H1 (cell line): ENCODE data around the gene PIK3R1. TPM values are rescaled to one million over a fixed set of nuclear protein-coding genes. Genes with fewer than 3 reads are reported as not detected.

ENCODE experiments used
- CTCF ChIA-PET: fragments of 300-600 bp; sonication (Branson Sonifier 250); formaldehyde crosslinking; loops from one replicate; lab custom pipeline; 2021; ENCODE audit not compliant: partially characterized antibody; lab: Charles Lee
- POLR2A ChIA-PET: fragments of 300-600 bp; sonication (Branson Sonifier 250); formaldehyde crosslinking; loops from one replicate; lab custom pipeline; 2021; ENCODE audit warnings: inconsistent platforms; ENCODE audit not compliant: partially characterized antibody; lab: Charles Lee
- DNase-seq, 2 experiments: peaks; one replicate each; pipeline versions ENCODE4 v3.0.0 to v3.0.0-alpha.2; 2010 to 2022; ENCODE audit warnings: low spot score in 2 of 2, low read depth in 1 of 2, mixed read lengths in 1 of 2
- FAIRE-seq: peaks from 2 replicates; lab custom pipeline; 2011; peaks lifted over from hg19 to GRCh38; lab: Jason Lieb, UNC
- H2AFZ ChIP-seq: 2 replicates; pipeline ENCODE4 v1.8.1; 2012; ENCODE audit warnings: low read length, inconsistent platforms
- H2AK5ac ChIP-seq: 2 replicates; pipeline ENCODE4 v1.6.1; 2013; ENCODE audit warnings: low read depth, low read length
- H2BK120ac ChIP-seq: replicated peaks from 2 replicates; pipeline ENCODE3; 2013; ENCODE audit warnings: low read depth, low read length, inconsistent platforms
- H2BK12ac ChIP-seq: 2 replicates; pipeline ENCODE4 v1.6.1; 2013; ENCODE audit warnings: low read depth, low read length
- H2BK15ac ChIP-seq: 2 replicates; pipeline ENCODE4 v1.6.1; 2013; ENCODE audit warnings: low read length
- H2BK20ac ChIP-seq: 2 replicates; pipeline ENCODE4 v1.6.1; 2013; ENCODE audit warnings: low read length
- H2BK5ac ChIP-seq: 2 replicates; pipeline ENCODE4 v1.6.1; 2013; ENCODE audit warnings: low read depth, low read length
- H3K14ac ChIP-seq: 2 replicates; pipeline ENCODE4 v1.6.1; 2013; ENCODE audit warnings: inconsistent platforms; ENCODE audit not compliant: insufficient read length
- H3K18ac ChIP-seq: 2 replicates; pipeline ENCODE4 v1.6.1; 2013; ENCODE audit warnings: low read length; ENCODE audit errors: extremely low read depth
- H3K23ac ChIP-seq: 2 replicates; pipeline ENCODE4 v1.6.1; 2013; ENCODE audit warnings: inconsistent platforms; ENCODE audit not compliant: insufficient read length
- H3K23me2 ChIP-seq: 2 replicates; pipeline ENCODE4 v1.6.1; 2013; ENCODE audit warnings: low read depth, low read length
- H3K27ac ChIP-seq: 2 replicates; pipeline ENCODE4 v1.6.1; 2011; ENCODE audit warnings: low read depth, low read length, inconsistent platforms
- H3K27me3 ChIP-seq, 4 experiments: replicated peaks in 1 of 4; 1 replicate in 1 of 4; 2 replicates in 3 of 4; pipeline versions ENCODE4 v1.6.1 to v1.8.1; 2011 to 2013; ENCODE audit warnings: low read length in 3 of 4, mild to moderate bottlenecking in 3 of 4, inconsistent platforms in 2 of 4, mixed read lengths in 2 of 4, moderate library complexity in 1 of 4; ENCODE audit not compliant: control insufficient read depth in 3 of 4, insufficient read depth in 3 of 4; ENCODE audit errors: extremely low read depth in 1 of 4
- H3K36me3 ChIP-seq, 4 experiments: 2 replicates each; pipeline versions ENCODE4 v1.6.1 to v1.8.1; 2011 to 2013; ENCODE audit warnings: mild to moderate bottlenecking in 4 of 4, low read length in 3 of 4, moderate library complexity in 2 of 4, control low read depth in 1 of 4, inconsistent platforms in 1 of 4; ENCODE audit not compliant: insufficient read depth in 4 of 4, control insufficient read depth in 2 of 4
- H3K4ac ChIP-seq: replicated peaks from 2 replicates; pipeline ENCODE3; 2013; ENCODE audit warnings: low read length, low read depth, mixed read lengths, inconsistent platforms; ENCODE audit not compliant: insufficient read length
- H3K4me1 ChIP-seq, 4 experiments: replicated peaks in 1 of 4; 1 replicate in 1 of 4; 2 replicates in 3 of 4; pipeline versions ENCODE4 v1.6.1 to v1.8.1; 2011 to 2013; ENCODE audit warnings: low read length in 3 of 4, inconsistent platforms in 2 of 4, mixed read lengths in 1 of 4; ENCODE audit not compliant: insufficient read depth in 4 of 4, control insufficient read depth in 3 of 4
- H3K4me2 ChIP-seq, 2 experiments: 2 replicates each; pipeline versions ENCODE4 v1.6.1 to v1.8.1; 2011 to 2013; ENCODE audit warnings: low read depth in 2 of 2, low read length in 2 of 2, control low read depth in 1 of 2, inconsistent platforms in 1 of 2, mild to moderate bottlenecking in 1 of 2; ENCODE audit not compliant: insufficient read depth in 1 of 2
- H3K4me3 ChIP-seq, 4 experiments: fragments of 200-600, 300-600 bp in 1 of 4; sonication (generic), shearing (Covaris generic), sonication (Bioruptor Twin) in 1 of 4; 2 replicates each; pipeline versions ENCODE4 v1.5.1 to v1.8.1; 2011 to 2016; ENCODE audit warnings: low read length in 4 of 4, low read depth in 3 of 4, control low read depth in 2 of 4, inconsistent platforms in 2 of 4, mild to moderate bottlenecking in 2 of 4, mixed read lengths in 1 of 4, moderate library complexity in 1 of 4; ENCODE audit not compliant: insufficient read depth in 2 of 4; ENCODE audit errors: extremely low read depth in 1 of 4
- H3K56ac ChIP-seq: replicated peaks from 2 replicates; pipeline ENCODE3; 2013; ENCODE audit warnings: low read depth, mild to moderate bottlenecking, mixed read lengths, low read length, inconsistent platforms; ENCODE audit not compliant: insufficient read length
- H3K79me1 ChIP-seq: 2 replicates; pipeline ENCODE4 v1.6.1; 2013; ENCODE audit warnings: low read depth, low read length, control low read depth
- H3K79me2 ChIP-seq, 2 experiments: 2 replicates each; pipeline versions ENCODE4 v1.6.1 to v1.8.1; 2012 to 2013; ENCODE audit warnings: low read length in 2 of 2, mild to moderate bottlenecking in 2 of 2, inconsistent platforms in 1 of 2; ENCODE audit not compliant: insufficient read depth in 2 of 2, control insufficient read depth in 1 of 2
- H3K9ac ChIP-seq, 4 experiments: replicated peaks in 1 of 4; 1 replicate in 1 of 4; 2 replicates in 3 of 4; pipeline versions ENCODE4 v1.6.1 to v1.8.1; 2011 to 2013; ENCODE audit warnings: low read depth in 3 of 4, low read length in 3 of 4, control low read depth in 2 of 4, mild to moderate bottlenecking in 2 of 4, moderate library complexity in 2 of 4, inconsistent platforms in 1 of 4; ENCODE audit errors: extremely low read depth in 1 of 4
- H3K9me3 ChIP-seq, 2 experiments: 2 replicates each; pipeline versions ENCODE4 v1.6.1 to v1.8.1; 2012 to 2013; ENCODE audit warnings: mild to moderate bottlenecking in 2 of 2, moderate library complexity in 2 of 2, control low read depth in 1 of 2, inconsistent platforms in 1 of 2, low read depth in 1 of 2, low read length in 1 of 2, mixed read lengths in 1 of 2; ENCODE audit not compliant: insufficient read depth in 2 of 2
- H4K20me1 ChIP-seq, 2 experiments: replicated peaks in 1 of 2; 2 replicates each; pipeline versions ENCODE3 to v1.8.1; 2011 to 2013; ENCODE audit warnings: inconsistent platforms in 2 of 2, low read length in 2 of 2, mild to moderate bottlenecking in 1 of 2; ENCODE audit not compliant: insufficient read depth in 2 of 2, control insufficient read depth in 1 of 2
- H4K5ac ChIP-seq: 2 replicates; pipeline ENCODE4 v1.6.1; 2013; ENCODE audit warnings: low read length, low read depth, mixed read lengths, inconsistent platforms; ENCODE audit not compliant: insufficient read length
- H4K8ac ChIP-seq: 2 replicates; pipeline ENCODE4 v1.8.0; 2013; ENCODE audit warnings: mild to moderate bottlenecking, moderate library complexity, low read length, inconsistent platforms; ENCODE audit not compliant: insufficient read depth; ENCODE audit errors: extremely low read depth
- H4K91ac ChIP-seq: replicated peaks from 2 replicates; pipeline ENCODE3; 2013; ENCODE audit warnings: low read length, mixed read lengths, inconsistent platforms; ENCODE audit not compliant: insufficient read length
- CREB1 ChIP-seq: IDR thresholded peaks from 2 replicates; pipeline ENCODE4 v1.6.1; 2012; ENCODE audit warnings: inconsistent platforms
- CTCF ChIP-seq, 3 experiments: IDR thresholded peaks; 1 replicate in 2 of 3; 2 replicates in 1 of 3; pipeline versions ENCODE4 v1.5.1 to v1.6.1; 2011; ENCODE audit warnings: low read length in 3 of 3, mild to moderate bottlenecking in 3 of 3, inconsistent platforms in 2 of 3, low read depth in 1 of 3, moderate library complexity in 1 of 3; ENCODE audit not compliant: insufficient read depth in 1 of 3; ENCODE audit errors: control extremely low read depth in 1 of 3
- EP300 ChIP-seq, 2 experiments: IDR thresholded peaks; 1 replicate in 1 of 2; 2 replicates in 1 of 2; pipeline ENCODE4 v1.6.1; 2011 to 2012; ENCODE audit warnings: low read depth in 2 of 2, low read length in 2 of 2, mild to moderate bottlenecking in 2 of 2, borderline replicate concordance in 1 of 2, inconsistent platforms in 1 of 2, moderate library complexity in 1 of 2
- JUN ChIP-seq: IDR thresholded peaks from 2 replicates; pipeline ENCODE4 v1.6.1; 2011; ENCODE audit warnings: low read depth, mild to moderate bottlenecking, improper control_type of control experiment, low read length
- KDM1A ChIP-seq: fragments of 200-600, 300-600 bp; sonication (generic); IDR thresholded peaks from 2 replicates; pipeline ENCODE4 v1.7.1; 2016; ENCODE audit warnings: mild to moderate bottlenecking, low read length, borderline replicate concordance
- RNF2 ChIP-seq: fragments of 200-900, 300-1000 bp; sonication (generic); IDR thresholded peaks from 2 replicates; pipeline ENCODE4 v1.7.1; 2016; ENCODE audit warnings: borderline replicate concordance, low read depth, mild to moderate bottlenecking, antibody characterized with exemption, low read length; ENCODE audit not compliant: poor library complexity, severe bottlenecking; ENCODE audit errors: missing control alignments
- TAF1 ChIP-seq: IDR thresholded peaks from 2 replicates; pipeline ENCODE4 v1.6.1; 2011; ENCODE audit warnings: mild to moderate bottlenecking, low read depth, low read length
- TCF12 ChIP-seq: IDR thresholded peaks from 2 replicates; pipeline ENCODE4 v1.6.1; 2011; ENCODE audit warnings: low read depth, mild to moderate bottlenecking, low read length
- WGBS, 2 experiments: shearing (Covaris generic) in 1 of 2; methylation state at CpG; one replicate each; pipeline versions ENCODE4 v1.1.6 to v1.1.7; 2013 to 2015; ENCODE audit warnings: low lambda C conversion rate in 2 of 2, mixed read lengths in 2 of 2, inconsistent platforms in 1 of 2, low coverage in 1 of 2, missing lambda C conversion rate in 1 of 2; ENCODE audit not compliant: insufficient replicate concordance in 2 of 2, insufficient coverage in 1 of 2, insufficient read length in 1 of 2; ENCODE audit errors: extremely low coverage in 1 of 2, missing lambda C conversion rate in 1 of 2; 5-methylcytosine and 5-hydroxymethylcytosine counted together
- polyA plus RNA-seq, 7 experiments: library from polyadenylated mRNA; depleted of rRNA in 3 of 7; stranded (reverse) in 5 of 7; unstranded in 2 of 7; fragments of >200 nt in 5 of 7; fragments of 200-250 nt in 2 of 7; gene quantifications; 1 replicate in 5 of 7; 2 replicates in 1 of 7; 4 replicates in 1 of 7; pipeline versions ENCODE4 v1.2.1 to v1.2.3, GENCODE V29; 2011 to 2013; ENCODE audit warnings: missing spikeins in 2 of 7, mixed read lengths in 2 of 7
- total RNA-seq: library from RNA; stranded (reverse); fragmentation: NEBNext Ultra II Directional; extraction: Animal tissue kit (Norgen Biotek cat#: 25700); gene quantifications from 2 replicates; pipeline ENCODE4 v1.2.1, GENCODE V29; 2021
- TF ChIP-seq, protein P1 (sequence below): IDR thresholded peaks from 2 replicates; pipeline ENCODE4 v1.6.1; 2011; ENCODE audit warnings: low read length, improper control_type of control experiment

PIK3R1 gene
- total and polyA plus RNA-seq, 2 of the 8 experiments (the other 6 are each of a cell fraction or from before 2014, with no cell fraction given), result 2.3 to 13.7 TPM

DNA sequence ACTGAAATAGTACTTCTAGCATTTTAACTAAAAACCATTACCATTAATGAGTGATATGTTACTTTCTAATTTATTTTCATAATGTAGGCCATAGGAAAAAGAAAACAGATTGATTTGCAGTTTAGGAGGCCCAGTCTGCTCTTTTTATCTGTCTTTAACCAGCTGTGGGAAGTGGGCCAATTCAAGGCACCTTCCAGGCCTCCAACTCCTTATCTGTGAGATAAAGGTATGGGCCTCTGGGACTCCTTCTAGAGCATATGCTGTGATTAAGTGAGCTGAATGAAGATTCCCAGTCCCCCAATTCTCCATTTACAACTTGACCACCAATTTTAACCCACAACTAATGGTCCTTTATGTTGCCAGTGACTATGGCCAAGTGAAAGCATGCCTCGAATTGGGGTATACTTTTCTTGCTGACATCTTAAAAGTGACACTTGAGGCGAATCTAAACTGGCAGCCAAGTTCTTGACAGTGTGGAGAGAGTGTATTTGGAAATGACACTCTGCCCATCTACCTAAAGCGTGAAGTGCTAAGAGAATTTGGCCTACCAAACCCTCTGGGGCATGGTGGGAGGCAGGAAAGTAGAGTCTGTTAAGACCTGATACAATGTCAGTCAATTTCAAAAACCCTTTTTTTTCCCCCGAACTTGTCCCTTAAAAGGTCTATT is 88.3 kb downstream of the PIK3R1 start:
- Histone ChIP-seq H3K79me1 (no peaks in the 10 kb centered on the region), H3K23me2 (no peaks in the 10 kb centered on the region), H2AK5ac (no peak overlapping the region), H3K23ac (no peak overlapping the region), H4K91ac (no peak overlapping the region), H3K4ac (no peak overlapping the region), H3K56ac (no peak overlapping the region), H3K4me3 (no peak overlapping the region), H3K27ac (no peak overlapping the region), H4K5ac (no peak overlapping the region), H3K4me2 (no peak overlapping the region), H3K79me2 (no peaks in the 10 kb centered on the region), H4K20me1 (no peaks in the 10 kb centered on the region), H2BK15ac (no peak overlapping the region), H2BK120ac (no peak overlapping the region), H3K27me3 (no peaks in the 10 kb centered on the region), H2BK12ac (no peak overlapping the region), H3K9me3 (no peaks in the 10 kb centered on the region), H3K36me3 (no peaks in the 10 kb centered on the region), H3K4me1 (no peaks in the 10 kb centered on the region), H3K9ac (no peak overlapping the region), H4K8ac (no peak overlapping the region), H2BK20ac (no peak overlapping the region), H3K14ac (no peak overlapping the region), H2AFZ (no peak overlapping the region), H3K18ac (no peak overlapping the region), H2BK5ac (no peak overlapping the region)
- WGBS, 2 experiments, result 95% methylated on average over 4 of the region's 4 CpGs; no CpG with 5 or more reads in 1 of the 2 experiments
- FAIRE-seq, result no peak
- DNase-seq, result no peak
- POLR2A ChIA-PET, result no interaction called here
- CTCF ChIA-PET, result interaction anchor here (1.1 to 2.2 kb wide), 3 partner anchors 17 to 114 kb away, joined by 3 to 7 read pairs (median 4); no protein-coding TSS in a partner anchor
- TF ChIP-seq JUN (no peak), RNF2 (no peak), CTCF (IDR thresholded peaks at IDR 0.05; ENCODE audit: control extremely low read depth in 1 of 3, insufficient read depth in 1 of 3, low read depth in 1 of 3, low read length in 3 of 3) (no peak), KDM1A (no peak), EP300 (IDR thresholded peaks at IDR 0.05; ENCODE audit: borderline replicate concordance in 1 of 2, low read depth in 2 of 2, low read length in 2 of 2) (no peak), CREB1 (no peak), TAF1 (no peak), TCF12 (no peak)
- TF ChIP-seq, protein P1, sequence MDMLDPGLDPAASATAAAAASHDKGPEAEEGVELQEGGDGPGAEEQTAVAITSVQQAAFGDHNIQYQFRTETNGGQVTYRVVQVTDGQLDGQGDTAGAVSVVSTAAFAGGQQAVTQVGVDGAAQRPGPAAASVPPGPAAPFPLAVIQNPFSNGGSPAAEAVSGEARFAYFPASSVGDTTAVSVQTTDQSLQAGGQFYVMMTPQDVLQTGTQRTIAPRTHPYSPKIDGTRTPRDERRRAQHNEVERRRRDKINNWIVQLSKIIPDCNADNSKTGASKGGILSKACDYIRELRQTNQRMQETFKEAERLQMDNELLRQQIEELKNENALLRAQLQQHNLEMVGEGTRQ, result no peak
